ENCODE measurements around the gene PRKAR1B. TPM values are rescaled to one million over a fixed set of nuclear protein-coding genes. Genes with fewer than 3 reads are reported as not detected.
A peak's percentile ranks its signal among the peaks of the same experiment; 100 is the strongest.

PRKAR1B gene
- polyA plus RNA-seq, 3 donors: 38.9 to 42.7 (median 39.9) TPM

- DNase-seq: peak; percentile 84
Measured at GRCh38 chr7:726084-726853, 812 bp downstream of the PRKAR1B start, which contains the start of gene DNAAF5. Gene DNAAF5 (plus strand): TSS chr7:726699. CDS start chr7:726721, 22 bp downstream.

- no peak for DNase-seq
Measured at GRCh38 chr7:725223-726005, 1.7 kb downstream of the PRKAR1B start.

- no peak for DNase-seq
Measured at GRCh38 chr7:724298-724697, 2.8 kb downstream of the PRKAR1B start.

GRCh38 chr7:723541-723940 is 3.5 kb downstream of the PRKAR1B start:
- DNase-seq: no peak

- no peak for DNase-seq
Measured at GRCh38 chr7:721619-722248, 5.3 kb downstream of the PRKAR1B start.

- no peak for DNase-seq
Measured at GRCh38 chr7:716636-717035, 10.4 kb downstream of the PRKAR1B start.

- DNase-seq: no peak
Measured at GRCh38 chr7:716222-716621, 10.9 kb downstream of the PRKAR1B start.

- DNase-seq: no peak
Measured at GRCh38 chr7:714251-714671, 12.8 kb downstream of the PRKAR1B start.

- DNase-seq: no peak
Measured at GRCh38 chr7:713488-714230, 13.4 kb downstream of the PRKAR1B start.

- no peak for DNase-seq
Measured at GRCh38 chr7:713139-713457, 14.0 kb downstream of the PRKAR1B start.

GRCh38 chr7:712381-713138 is 14.5 kb downstream of the PRKAR1B start:
- DNase-seq: no peak

GRCh38 chr7:711922-712380 is 15.1 kb downstream of the PRKAR1B start:
- DNase-seq: no peak

- DNase-seq: no peak
Measured at GRCh38 chr7:711093-711921, 15.8 kb downstream of the PRKAR1B start.

- no peak for DNase-seq
Measured at GRCh38 chr7:710161-710560, 16.9 kb downstream of the PRKAR1B start.

- no peak for DNase-seq
Measured at GRCh38 chr7:707296-708000, 19.6 kb downstream of the PRKAR1B start.

GRCh38 chr7:706721-707120 is 20.4 kb downstream of the PRKAR1B start:
- DNase-seq: no peak

GRCh38 chr7:703049-703448 is 24.0 kb downstream of the PRKAR1B start:
- DNase-seq: no peak

GRCh38 chr7:701086-701671 is 25.9 kb downstream of the PRKAR1B start:
- DNase-seq: no peak

GRCh38 chr7:699476-700170 is 27.5 kb downstream of the PRKAR1B start:
- no peak for DNase-seq

All from renal pelvis (tissue), 4 donors.